ENCODE results near the gene LPP.

The LPP gene

DNA sequence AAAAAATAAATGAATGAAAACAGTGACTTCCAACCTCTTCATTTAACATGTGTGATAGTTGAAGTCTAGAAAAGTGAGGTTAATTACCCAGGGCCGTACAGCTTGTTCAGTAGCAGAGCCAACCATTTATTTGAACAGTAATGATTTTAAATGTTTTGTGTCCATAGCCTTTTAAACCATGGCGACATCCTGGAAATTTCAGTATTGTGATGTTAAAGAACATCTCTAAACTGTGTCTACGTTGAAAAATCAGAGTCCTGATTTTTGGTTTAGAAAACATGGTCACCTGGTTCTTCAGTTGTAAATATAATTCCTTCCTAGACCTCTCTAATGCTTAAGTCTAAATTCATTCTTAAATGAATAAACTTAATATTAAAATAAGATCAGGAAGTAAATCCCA is 14.2 kb downstream of the LPP start:
- no peak overlapping the region for H2AFZ ChIP-seq (ENCODE audit: low read depth, low read length)
- no peak overlapping the region for H3K27ac ChIP-seq (ENCODE audit: low read length)
- peaks cover 89% of the 10 kb centered on the region for H3K79me2 ChIP-seq (ENCODE audit: insufficient read depth, low read length)
- no peak overlapping the region for H3K4me3 ChIP-seq (ENCODE audit: low read depth in 1 of 2, low read length in 2 of 2)
- H3K9me3 ChIP-seq (ENCODE audit: insufficient read depth, low read length, severe bottlenecking): no peaks in the 10 kb centered on the region
- peaks cover 4% of the 10 kb centered on the region; the same call in 1 of the 2 replicates for H4K20me1 ChIP-seq (ENCODE audit: insufficient read depth, low read length)
- no peak for ATAC-seq (ENCODE audit: insufficient read depth, low read depth)
- no peaks in the 10 kb centered on the region for H3K36me3 ChIP-seq (ENCODE audit: insufficient read depth, low read length)
- no peaks in the 10 kb centered on the region for H3K27me3 ChIP-seq (ENCODE audit: insufficient read depth, low read length, poor library complexity)
- no peak overlapping the region for H3K4me2 ChIP-seq (ENCODE audit: insufficient read depth, low read length)
- 0 out of 2 replicates have a peak, but pooled peaks cover 6% of the 10 kb centered on the region for H3K4me1 ChIP-seq (ENCODE audit: insufficient read depth, low read length)
- TF ChIP-seq EZH2 (IDR thresholded peaks at IDR 0.05; ENCODE audit: borderline replicate concordance, low read depth, low read length, severe bottlenecking): no peak
- TF ChIP-seq, protein P1, sequence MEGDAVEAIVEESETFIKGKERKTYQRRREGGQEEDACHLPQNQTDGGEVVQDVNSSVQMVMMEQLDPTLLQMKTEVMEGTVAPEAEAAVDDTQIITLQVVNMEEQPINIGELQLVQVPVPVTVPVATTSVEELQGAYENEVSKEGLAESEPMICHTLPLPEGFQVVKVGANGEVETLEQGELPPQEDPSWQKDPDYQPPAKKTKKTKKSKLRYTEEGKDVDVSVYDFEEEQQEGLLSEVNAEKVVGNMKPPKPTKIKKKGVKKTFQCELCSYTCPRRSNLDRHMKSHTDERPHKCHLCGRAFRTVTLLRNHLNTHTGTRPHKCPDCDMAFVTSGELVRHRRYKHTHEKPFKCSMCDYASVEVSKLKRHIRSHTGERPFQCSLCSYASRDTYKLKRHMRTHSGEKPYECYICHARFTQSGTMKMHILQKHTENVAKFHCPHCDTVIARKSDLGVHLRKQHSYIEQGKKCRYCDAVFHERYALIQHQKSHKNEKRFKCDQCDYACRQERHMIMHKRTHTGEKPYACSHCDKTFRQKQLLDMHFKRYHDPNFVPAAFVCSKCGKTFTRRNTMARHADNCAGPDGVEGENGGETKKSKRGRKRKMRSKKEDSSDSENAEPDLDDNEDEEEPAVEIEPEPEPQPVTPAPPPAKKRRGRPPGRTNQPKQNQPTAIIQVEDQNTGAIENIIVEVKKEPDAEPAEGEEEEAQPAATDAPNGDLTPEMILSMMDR (IDR thresholded peaks at IDR 0.05; ENCODE audit: borderline replicate concordance, extremely low read depth, low read length, poor library complexity, severe bottlenecking): no peak
- DNase-seq: no peak
- H3K9ac ChIP-seq (ENCODE audit: low read depth, low read length): no peak overlapping the region

DNA sequence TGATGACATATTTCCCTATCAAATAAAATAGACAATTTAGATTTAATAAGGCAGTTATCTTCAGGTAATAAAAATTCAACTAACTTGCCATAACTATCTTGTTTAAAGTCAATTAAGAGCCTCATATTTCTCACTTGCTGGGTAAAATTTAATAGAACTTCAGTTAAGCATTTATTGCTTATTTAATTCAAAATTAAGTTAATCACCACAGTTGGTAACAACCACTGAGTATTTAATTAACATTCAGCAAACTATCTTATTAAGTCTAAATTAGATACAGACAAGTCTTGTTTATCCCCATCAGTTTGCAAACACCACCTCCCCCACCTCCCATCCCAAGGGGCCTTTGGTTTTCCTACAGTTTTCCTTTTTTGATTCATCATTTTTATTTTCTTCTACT is 14.7 kb downstream of the LPP start:
- no peak for ATAC-seq (ENCODE audit: insufficient read depth, low read depth)
- peaks cover 3% of the 10 kb centered on the region; the same call in 1 of the 2 replicates for H4K20me1 ChIP-seq (ENCODE audit: insufficient read depth, low read length)

DNA sequence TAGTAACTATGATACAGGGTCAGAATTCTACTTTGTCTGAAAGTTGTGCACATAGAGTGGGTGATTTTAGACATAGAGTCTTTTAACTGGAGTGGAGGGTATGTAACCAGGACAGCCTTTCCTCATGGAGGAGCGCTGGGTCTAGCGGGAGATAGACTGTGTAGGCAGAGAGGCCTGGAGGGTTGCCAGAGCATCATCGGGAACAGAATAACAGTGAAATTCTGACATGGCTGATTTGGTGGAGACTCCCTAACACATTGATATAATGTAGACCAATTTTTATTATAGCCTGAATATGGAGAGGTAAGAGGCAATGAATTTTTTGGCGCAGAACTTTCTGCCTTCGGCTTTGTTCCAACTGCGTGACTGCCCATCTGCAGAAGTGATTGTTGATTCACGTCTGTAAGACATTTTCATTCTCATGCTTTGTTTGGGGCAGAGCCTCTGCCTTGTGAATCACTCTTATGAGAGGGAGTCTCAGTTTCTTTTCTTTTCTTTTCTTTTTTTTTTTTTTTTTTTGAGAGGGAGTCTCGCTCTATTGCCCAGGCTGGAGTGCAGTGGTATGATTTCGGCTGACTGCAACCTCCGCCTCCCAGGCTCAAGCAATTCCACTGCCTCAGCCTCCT is 16.0 kb downstream of the LPP start:
- Histone ChIP-seq H3K27me3 (ENCODE audit: insufficient read depth, low read length, poor library complexity) (no peaks in the 10 kb centered on the region), H3K4me3 (ENCODE audit: low read depth in 1 of 2, low read length in 2 of 2) (no peak overlapping the region), H4K20me1 (ENCODE audit: insufficient read depth, low read length) (peaks cover 3% of the 10 kb centered on the region; the same call in 1 of the 2 replicates), H3K36me3 (ENCODE audit: insufficient read depth, low read length) (peaks cover 5% of the 10 kb centered on the region; the same call in 1 of the 2 replicates), H2AFZ (ENCODE audit: low read depth, low read length) (no peak overlapping the region), H3K9ac (ENCODE audit: low read depth, low read length) (no peak overlapping the region), H3K4me1 (ENCODE audit: insufficient read depth, low read length) (peaks cover 14% of the 10 kb centered on the region), H3K4me2 (ENCODE audit: insufficient read depth, low read length) (no peak overlapping the region), H3K27ac (ENCODE audit: low read length) (no peak overlapping the region), H3K9me3 (ENCODE audit: insufficient read depth, low read length, severe bottlenecking) (no peaks in the 10 kb centered on the region), H3K79me2 (ENCODE audit: insufficient read depth, low read length) (peaks cover 87% of the 10 kb centered on the region)
- ATAC-seq (ENCODE audit: insufficient read depth, low read depth): no peak
- DNase-seq: no peak
- TF ChIP-seq, protein P1 (IDR thresholded peaks at IDR 0.05; ENCODE audit: borderline replicate concordance, extremely low read depth, low read length, poor library complexity, severe bottlenecking): no peak
- no peak for TF ChIP-seq EZH2 (IDR thresholded peaks at IDR 0.05; ENCODE audit: borderline replicate concordance, low read depth, low read length, severe bottlenecking)

More for the DNA sequence above, 14.7 kb downstream of the LPP start:
- Histone ChIP-seq H3K4me3 (ENCODE audit: low read depth in 1 of 2, low read length in 2 of 2) (no peak overlapping the region), H3K4me2 (ENCODE audit: insufficient read depth, low read length) (no peak overlapping the region), H3K4me1 (ENCODE audit: insufficient read depth, low read length) (peaks cover 4% of the 10 kb centered on the region; the same call in 1 of the 2 replicates), H3K79me2 (ENCODE audit: insufficient read depth, low read length) (peaks cover 87% of the 10 kb centered on the region), H3K9me3 (ENCODE audit: insufficient read depth, low read length, severe bottlenecking) (no peaks in the 10 kb centered on the region), H2AFZ (ENCODE audit: low read depth, low read length) (no peak overlapping the region), H3K27me3 (ENCODE audit: insufficient read depth, low read length, poor library complexity) (no peaks in the 10 kb centered on the region), H3K36me3 (ENCODE audit: insufficient read depth, low read length) (no peaks in the 10 kb centered on the region), H3K27ac (ENCODE audit: low read length) (no peak overlapping the region), H3K9ac (ENCODE audit: low read depth, low read length) (no peak overlapping the region)
- DNase-seq: no peak
- TF ChIP-seq EZH2 (IDR thresholded peaks at IDR 0.05; ENCODE audit: borderline replicate concordance, low read depth, low read length, severe bottlenecking): no peak
- TF ChIP-seq, protein P1 (IDR thresholded peaks at IDR 0.05; ENCODE audit: borderline replicate concordance, extremely low read depth, low read length, poor library complexity, severe bottlenecking): no peak

Data from DND-41 (cell line).